K562 (cell line): ENCODE results near the gene EVA1A.

Source experiments
- HDAC6 ChIP-seq: IDR thresholded peaks from 2 replicates; pipeline ENCODE4 v1.6.1; 2012; ENCODE audit warnings: low read depth, mild to moderate bottlenecking, control low read depth, inconsistent platforms, low read length, moderate library complexity
- MAFF ChIP-seq: IDR thresholded peaks from 2 replicates; pipeline ENCODE4 v1.6.1; 2012; ENCODE audit warnings: low read length, improper control_type of control experiment
- MAFK ChIP-seq: IDR thresholded peaks from 2 replicates; pipeline ENCODE4 v1.6.1; 2011; ENCODE audit warnings: low read length, improper control_type of control experiment
- PHF8 ChIP-seq: fragments of 200-600 bp; sonication (generic); IDR thresholded peaks from 2 replicates; pipeline ENCODE4 v1.6.1; 2012; ENCODE audit warnings: mixed run types, mild to moderate bottlenecking, inconsistent platforms, low read length, moderate library complexity, borderline replicate concordance
- POLR2H ChIP-seq: IDR thresholded peaks from 2 replicates; pipeline ENCODE4 v1.6.1; 2016; ENCODE audit warnings: missing genetic modification characterization, low read depth, mild to moderate bottlenecking, control low read depth, missing compliant biosample characterization, moderate library complexity
- SRSF9 ChIP-seq: fragments of 200-400 bp; formaldehyde crosslinking; IDR thresholded peaks from 2 replicates; pipeline ENCODE4 v1.6.1; 2017; ENCODE audit warnings: low read depth, low read length, borderline replicate concordance
- TAF15 ChIP-seq: fragments of 200-400 bp; formaldehyde crosslinking; IDR thresholded peaks from 2 replicates; pipeline ENCODE4 v1.6.1; 2017; ENCODE audit warnings: mild to moderate bottlenecking, low read depth, low read length, moderate library complexity
- TF ChIP-seq, protein P1 (sequence below), 3 experiments: IDR thresholded peaks in 2 of 3; conservative IDR thresholded peaks in 1 of 3; 2 replicates each; pipeline ENCODE4 v1.5.1; 2011 to 2012; ENCODE audit warnings: low read length in 3 of 3, mild to moderate bottlenecking in 3 of 3, control low read depth in 2 of 3, improper control_type of control experiment in 1 of 3, inconsistent platforms in 1 of 3, low read depth in 1 of 3, mixed read lengths in 1 of 3, moderate library complexity in 1 of 3; ENCODE audit not compliant: insufficient read depth in 2 of 3

DNA sequence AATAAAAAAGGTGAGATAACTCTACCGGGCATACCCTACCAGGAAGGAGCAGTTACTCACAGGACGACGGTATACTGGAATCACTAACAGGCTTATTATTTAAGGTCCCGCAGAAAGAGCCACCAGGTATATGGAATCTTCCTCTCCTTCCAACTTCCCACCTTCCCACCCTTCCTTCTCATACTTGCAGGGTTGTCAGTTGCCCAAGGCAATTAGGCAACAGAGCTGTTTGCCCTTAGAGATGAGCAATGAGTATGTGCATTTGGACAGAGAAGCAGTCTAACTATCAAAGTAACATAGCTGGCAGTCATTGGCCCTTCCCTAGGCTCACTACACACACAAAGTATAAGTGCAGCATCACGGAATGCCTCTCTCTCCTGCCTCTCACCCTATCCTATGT lies 32.1 kb upstream of the EVA1A start:
- TF ChIP-seq MAFF, result no peak
- no peak for TF ChIP-seq PHF8
- TF ChIP-seq TAF15, result no peak
- TF ChIP-seq SRSF9, result no peak
- TF ChIP-seq, protein P1, sequence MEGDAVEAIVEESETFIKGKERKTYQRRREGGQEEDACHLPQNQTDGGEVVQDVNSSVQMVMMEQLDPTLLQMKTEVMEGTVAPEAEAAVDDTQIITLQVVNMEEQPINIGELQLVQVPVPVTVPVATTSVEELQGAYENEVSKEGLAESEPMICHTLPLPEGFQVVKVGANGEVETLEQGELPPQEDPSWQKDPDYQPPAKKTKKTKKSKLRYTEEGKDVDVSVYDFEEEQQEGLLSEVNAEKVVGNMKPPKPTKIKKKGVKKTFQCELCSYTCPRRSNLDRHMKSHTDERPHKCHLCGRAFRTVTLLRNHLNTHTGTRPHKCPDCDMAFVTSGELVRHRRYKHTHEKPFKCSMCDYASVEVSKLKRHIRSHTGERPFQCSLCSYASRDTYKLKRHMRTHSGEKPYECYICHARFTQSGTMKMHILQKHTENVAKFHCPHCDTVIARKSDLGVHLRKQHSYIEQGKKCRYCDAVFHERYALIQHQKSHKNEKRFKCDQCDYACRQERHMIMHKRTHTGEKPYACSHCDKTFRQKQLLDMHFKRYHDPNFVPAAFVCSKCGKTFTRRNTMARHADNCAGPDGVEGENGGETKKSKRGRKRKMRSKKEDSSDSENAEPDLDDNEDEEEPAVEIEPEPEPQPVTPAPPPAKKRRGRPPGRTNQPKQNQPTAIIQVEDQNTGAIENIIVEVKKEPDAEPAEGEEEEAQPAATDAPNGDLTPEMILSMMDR (IDR thresholded peaks at IDR 0.05 in 2 of 3, conservative IDR thresholded peaks at IDR 0.05 in 1 of 3; ENCODE audit: insufficient read depth in 2 of 3, low read depth in 1 of 3, low read length in 3 of 3), result no peak
- TF ChIP-seq HDAC6, result no peak
- no peak for TF ChIP-seq POLR2H
- no peak for TF ChIP-seq MAFK
